Activated CD8-positive, alpha-beta memory T cell treated with anti-CD3 and anti-CD28 coated beads for 24 hours (primary cell): ENCODE data around the gene XRCC1.
"Not testable (repeated sequence)": the region's sequence is repeated elsewhere in the genome, so short reads cannot be mapped to it uniquely, and the experiment has no call there.

Experiments used
- DNase-seq: peaks from one replicate; pipeline ENCODE4 v3.0.0-alpha.2; 2020

Gene XRCC1

DNA sequence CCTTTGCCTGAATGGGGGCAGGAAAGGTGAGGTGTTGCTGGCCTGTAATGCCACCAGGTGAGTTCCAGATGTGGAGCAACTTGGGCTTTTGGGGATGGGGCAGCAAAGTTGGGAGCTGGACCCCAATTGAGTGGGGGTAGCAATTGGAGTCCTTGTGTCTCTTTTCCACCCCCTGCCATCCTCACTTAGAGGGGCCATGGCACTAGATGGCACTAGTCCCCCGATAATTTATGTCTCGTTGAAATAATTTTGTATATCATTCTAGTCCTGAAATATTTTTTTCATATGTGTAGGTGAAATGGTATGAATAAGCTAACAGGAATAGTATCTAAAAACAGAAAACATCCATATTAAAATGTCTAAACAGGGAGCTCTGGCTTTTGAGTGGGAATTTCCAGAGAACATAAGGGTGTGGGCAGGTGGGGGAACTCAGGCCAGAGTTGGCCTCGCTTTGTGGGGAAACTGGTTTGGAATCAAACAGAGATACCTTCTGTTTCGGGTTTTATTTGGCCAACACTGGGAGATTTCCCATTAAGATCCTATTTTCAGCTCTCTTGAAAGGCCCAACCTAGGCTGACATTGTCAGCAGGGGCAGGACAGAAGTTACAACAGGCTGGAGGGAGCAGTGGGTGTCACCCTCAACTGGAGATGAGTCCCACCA lies 24.4 kb upstream of the XRCC1 start:
- DNase-seq, result no peak

DNA sequence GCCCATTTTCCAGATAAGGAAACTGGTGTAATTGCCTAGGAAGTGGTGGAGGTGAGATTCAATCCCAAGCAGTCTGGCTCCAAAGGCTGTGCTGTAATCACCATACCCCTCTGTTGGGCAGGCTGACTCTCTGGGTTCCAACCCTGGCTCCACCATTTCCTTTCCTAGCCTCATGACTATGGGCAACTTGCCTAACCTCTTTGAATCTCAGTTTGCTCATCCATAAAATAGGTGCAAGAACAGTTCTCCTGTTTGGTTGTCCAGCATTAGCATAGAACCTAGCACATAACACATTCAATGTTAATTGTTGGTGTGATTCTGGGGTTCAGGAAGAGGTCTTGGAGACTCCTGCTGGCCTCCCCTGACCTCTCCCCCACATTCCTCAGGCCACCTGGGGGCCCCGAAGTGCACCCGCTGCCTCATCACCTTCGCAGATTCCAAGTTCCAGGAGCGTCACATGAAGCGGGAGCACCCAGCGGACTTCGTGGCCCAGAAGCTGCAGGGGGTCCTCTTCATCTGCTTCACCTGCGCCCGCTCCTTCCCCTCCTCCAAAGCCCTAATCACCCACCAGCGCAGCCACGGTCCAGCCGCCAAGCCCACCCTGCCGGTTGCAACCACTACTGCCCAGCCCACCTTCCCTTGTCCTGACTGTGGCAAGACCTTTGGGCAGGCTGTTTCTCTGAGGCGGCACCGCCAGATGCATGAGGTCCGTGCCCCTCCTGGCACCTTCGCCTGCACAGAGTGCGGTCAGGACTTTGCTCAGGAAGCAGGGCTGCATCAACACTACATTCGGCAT lies 23.3 kb upstream of the XRCC1 start:
- no peak for DNase-seq

DNA sequence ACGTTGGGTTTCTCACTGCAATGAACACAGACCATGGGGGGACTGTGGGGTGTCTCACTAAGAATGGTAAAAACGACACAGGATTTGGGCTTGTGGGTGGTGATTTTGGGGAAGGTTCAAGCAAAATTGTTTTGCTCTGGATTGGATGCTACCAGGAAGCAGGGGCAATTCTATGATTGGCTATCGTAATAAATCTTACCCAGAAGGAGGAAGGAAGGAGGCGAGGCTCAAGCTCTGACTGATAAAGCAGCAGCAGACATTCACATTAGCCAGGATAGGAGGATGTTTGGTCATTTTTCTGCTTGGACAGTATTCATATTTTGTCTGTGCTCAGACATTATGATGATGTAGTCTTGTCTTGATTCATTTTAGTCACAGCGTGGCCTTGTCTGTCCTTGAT lies 22.5 kb upstream of the XRCC1 start:
- DNase-seq, result no peak

DNA sequence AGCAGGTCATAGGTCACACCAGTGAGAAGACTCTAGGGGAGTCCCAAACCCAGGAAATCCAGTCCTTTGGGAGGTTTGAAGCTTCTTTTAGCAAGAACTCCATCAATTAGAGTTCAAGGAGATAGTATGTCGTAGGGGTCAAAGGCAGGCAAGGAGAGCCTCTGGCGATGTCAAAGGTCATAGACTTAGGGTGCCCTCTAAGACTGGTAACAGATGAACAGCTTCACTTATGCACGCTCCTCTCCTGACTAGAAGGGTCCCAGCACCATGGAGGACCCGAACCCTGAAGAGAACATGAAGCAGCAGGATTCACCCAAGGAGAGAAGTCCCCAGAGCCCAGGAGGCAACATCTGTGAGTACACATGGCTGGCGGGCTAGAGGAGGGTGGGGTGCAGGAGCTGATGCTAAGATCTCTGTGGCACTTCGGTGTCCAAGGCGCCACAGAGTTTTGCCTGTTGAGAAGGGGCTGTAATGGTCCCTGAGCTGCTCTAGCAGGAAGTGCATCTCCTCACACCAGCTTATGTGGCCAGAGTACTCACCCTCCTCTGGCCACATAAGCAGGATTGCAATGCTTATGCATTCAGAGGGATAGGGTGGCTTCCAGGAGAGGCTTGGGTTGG lies 21.6 kb upstream of the XRCC1 start:
- DNase-seq, result peak; percentile 58

DNA sequence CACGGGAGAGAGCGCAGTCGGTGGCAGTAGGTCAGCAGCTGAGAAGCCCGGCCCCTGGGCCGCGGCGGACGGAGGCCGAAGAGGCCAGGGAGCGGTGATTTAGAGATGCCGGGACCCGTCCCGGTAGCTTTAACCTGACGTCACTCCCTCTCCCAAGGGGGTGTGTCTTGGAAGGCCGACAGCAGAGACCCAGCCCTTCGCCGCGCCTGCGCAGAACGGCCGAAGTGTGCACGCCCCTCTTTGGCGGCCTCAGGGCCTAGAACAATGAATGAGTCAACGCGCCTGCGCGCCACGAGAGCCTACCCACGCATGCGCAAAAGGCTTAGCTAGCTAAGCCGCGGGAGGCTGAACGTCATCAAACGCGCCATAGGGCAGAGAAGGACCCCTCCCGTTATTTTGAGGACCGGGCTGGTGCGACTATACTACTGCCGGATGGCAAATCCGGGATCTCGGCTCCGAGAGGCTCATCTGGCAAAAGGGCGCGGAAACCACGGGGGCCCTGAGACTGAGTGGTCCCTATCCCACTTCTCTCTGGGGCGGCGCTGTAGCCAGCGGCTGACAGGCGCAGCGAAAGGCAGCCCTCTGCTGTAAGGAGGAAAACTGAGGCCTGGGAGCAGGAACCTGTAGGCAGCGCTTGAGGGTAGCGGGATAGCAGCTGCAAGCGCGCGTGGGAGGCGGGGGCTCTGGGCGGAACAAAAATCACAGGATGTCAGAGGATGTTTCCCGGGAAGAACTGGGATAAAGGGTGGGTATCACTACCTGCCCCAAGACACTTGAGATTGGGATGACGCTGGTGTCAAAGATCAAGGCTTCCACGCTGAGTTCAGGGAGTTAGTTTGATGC lies 20.9 kb upstream of the XRCC1 start, which contains the start of the genes IRGQ and ZNF576:
TSS of gene IRGQ (minus strand) at position 136 of the 843 bp plus-strand sequence. CDS start 796 bp downstream, outside the sequence.
TSS of gene ZNF576 (plus strand) at position 597 of the 843 bp plus-strand sequence. CDS start 514 bp downstream, outside the sequence.
- peak; percentile 100 for DNase-seq

DNA sequence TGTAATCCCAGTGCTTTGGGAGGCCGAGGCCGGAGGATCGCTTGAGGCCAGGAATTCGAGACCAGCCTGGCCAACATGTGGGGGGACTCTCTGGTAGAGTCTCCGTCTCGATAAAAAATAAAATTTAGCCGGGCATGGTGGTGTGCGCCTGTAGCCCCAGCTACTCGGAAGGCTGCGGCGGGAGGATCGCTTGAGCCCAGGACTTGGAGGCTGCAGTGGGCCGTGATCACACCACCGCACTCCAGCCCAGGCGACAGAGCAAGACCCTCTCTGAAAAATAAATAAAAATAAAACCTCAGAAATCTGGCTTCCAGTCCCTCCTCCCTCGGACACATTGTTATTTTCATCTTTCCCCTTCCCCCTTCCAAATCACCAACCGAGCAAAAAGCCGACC lies 20.3 kb upstream of the XRCC1 start:
- no peak for DNase-seq

DNA sequence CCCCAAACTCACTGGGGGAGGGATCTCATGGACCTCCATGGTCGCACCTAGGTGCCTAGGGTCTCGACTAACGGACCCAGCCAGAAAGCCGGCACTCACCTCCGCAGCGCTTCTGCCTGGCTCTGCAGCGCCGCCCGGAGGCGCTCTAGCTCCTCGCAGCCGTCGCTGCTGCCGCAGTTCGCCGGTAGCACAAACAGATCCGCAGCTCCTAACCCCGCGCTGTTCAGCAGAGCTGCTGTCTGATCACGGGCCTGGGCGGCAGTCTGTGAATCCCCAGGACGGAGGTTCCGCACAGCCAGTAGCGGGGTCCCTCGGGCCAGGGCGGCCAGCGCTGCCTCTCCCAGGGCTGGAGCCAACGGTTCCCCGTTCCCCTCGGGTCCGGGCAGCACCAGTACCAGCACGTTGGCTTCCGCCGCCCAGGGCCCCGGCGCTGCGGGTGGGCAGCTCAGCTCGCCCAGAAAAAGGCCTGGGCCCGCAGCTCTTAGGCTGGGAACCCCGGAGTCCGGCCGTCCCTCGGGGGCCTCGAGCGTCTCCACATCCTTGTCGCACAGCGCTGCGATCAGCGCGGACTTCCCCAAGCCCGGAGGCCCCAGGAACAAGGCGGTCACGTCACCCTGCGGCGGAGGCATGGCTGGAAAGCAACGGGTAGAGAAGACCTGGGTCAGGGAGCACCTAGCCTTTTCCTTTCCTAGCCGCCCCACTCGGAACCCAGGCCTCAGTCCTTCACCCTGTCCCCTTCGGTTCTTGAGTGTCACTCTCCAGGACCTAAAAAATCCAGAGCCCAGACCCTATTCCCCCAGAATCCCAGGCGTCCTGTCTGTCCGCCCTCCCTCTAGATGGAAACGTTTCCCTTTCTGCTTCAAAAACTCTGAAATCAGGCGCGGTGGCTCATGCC lies 19.6 kb upstream of the XRCC1 start:
- peak; percentile 84 for DNase-seq

DNA sequence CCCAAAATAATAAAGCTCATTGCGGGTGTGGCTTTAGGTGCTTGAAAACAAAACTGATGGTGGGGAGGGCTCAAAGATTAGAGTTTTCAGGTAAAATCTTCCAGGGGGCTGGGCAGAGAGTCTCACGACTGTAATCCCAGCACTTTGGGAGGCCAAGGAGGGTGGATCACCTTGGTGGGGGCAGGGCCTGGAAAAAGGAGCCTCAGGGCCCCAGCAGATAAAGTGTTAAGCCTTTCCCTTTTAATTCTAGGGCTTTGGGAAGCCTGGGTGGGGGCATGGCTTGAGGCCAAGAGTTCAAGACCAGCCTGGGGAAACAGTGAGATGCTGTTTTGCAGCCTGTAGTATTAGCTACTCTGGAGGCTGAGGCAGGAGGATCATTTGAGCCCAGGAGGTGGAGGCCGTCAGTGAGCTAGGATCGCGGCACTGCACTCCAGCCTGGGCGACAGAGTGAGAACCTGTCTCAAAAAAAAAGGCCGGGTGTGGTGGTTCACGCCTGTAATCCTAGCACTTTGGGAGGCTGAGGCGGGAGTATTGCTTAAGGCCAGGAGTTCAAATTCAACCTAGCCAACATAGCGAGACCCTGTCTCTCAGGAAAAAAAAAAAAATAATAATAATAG lies 18.9 kb upstream of the XRCC1 start:
- no peak for DNase-seq

DNA sequence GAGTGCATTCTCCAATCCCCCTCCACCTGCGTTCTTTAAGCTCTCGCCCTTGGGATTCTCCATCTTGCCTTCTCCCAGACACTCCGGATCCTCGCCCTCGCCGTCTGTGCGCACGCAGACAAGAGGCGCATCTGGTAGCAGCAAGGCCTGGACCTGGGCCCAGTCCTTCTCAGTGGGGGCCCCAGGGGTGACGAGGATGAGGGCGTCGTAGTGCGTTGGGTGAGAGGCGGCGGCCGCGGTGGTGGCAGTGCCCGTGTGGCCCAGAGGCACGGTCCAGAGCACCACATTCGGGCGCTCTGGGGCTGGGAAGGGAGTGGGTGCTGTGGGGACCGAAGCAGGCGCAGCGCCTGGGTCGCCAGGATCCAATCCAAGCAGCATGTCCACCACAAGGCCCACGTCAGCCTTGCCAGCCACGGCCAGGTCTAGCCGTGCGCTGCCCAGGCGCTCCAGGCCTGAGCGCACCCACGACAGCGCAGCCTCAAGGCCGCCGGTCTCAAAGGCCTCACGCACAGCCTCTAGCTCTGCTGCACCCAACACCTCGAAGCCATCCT lies 17.5 kb upstream of the XRCC1 start:
- no peak for DNase-seq

DNA sequence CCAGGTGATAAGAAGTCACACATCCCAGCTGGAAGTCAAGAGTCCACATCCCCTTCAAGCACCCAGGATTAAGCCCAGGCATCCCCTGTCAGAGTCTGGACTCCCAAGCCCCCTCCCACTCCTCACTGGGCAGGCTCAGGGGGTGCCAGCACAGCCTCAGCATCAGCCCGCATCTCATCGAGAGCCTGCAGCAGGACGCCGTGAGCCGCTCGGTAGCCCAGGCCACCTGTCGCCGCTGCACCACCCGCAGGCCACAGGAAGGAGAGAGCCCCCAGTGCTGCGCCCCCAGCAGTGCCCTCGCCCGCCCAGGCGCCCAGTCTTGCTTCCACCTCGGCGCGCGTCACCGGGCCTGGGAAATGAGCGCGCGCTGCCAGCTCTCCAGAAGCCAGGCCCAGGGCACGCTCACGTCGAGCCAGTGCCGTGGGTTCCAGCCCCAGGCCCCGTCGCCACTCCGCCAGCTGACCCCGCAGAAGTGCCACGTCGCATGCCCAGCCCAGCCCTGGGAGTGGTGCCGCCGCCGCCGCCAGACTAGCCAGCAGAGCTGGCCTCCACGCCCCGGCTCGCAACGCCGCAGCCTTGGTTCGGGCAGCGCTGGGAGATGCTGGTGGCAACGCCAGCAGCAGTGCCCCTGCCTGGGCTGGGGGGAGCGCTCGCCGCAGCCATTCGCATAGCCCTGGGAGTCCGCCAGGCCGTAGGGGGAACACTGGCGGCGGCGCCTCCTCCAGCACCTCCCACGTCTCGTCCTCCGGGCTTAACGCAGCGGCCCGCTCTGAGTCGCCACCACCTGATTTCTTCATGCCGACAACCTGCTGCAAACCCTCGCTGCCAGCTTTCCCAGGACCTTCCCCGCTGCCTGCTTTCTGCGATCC lies 16.8 kb upstream of the XRCC1 start:
- no peak for DNase-seq

DNA sequence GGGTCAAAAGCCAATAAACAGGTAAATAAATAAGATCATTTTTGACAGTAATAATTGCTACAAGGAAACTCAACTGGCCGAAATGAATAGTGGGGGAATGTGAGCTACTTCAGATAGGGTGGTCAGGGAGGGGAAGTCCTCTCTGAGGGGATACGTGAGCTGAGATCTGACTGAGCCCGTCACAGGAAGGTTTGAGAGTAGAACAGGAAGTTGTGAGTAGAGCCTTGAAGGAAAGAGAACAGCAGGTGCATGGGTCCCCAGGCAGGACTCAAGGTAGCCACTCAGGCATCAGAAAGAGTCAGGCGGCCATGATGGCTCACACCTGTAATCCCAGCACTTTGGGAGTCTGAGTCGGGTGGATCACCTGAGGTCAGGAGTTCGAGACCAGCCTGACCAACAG lies 14.4 kb upstream of the XRCC1 start:
- DNase-seq, result no peak

DNA sequence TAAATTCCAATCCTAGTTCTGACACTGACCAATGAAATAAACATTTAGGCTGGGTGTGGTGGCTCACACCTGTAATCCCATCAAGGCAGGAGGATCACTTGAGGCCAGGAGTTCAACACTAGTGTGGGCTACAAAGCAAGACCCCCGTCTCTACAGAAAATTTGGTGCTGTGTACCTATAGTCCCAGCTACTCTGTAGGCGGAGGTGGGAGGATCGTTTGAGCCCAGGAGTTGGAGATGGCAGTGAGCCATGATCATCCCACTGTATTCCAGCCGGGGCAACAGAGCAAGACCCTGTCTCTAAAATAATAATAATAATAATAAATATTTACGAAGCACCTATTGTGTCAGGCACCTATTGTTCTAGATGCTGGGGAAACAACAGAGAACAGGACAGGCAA lies 13.9 kb upstream of the XRCC1 start:
- DNase-seq, result no peak

DNA sequence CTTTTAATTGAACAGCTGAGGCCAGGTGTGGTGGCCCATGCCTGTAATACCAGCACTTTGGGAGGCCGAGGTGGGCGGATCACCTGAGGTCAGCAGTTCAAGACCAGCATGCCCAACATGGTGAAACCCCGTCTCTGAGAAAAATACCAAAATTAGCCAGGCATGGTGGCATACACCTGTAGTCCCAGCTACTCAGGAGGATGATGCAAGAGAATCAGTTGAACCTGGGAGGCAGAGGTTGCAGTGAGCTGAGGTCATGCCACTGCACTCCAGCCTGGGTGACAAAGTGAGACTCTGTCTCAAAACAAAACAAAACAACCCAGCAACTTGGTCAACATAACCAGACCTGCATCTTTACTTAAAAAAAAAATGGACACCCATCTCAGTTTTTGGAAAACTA lies 11.7 kb upstream of the XRCC1 start:
- not testable (repeated sequence) for DNase-seq

DNA sequence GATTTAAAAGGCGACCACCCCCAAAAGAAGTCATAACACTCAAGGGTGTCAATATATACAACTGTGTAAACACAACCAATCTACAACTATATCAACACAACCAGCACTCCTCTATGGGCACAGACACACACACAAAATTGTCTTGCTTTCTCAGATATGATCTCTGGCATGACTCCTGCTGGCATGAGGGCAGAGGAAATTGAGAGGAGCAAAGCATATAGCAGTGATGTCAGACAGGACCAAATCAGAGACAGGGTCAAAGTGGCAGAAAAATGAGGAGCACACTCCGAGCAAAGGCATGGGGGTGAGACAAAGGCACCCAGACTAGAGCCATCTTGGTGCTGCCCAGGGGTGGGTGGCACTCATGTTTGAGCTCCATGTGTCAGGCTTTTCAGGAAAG lies 11.0 kb upstream of the XRCC1 start:
- DNase-seq, result no peak

DNA sequence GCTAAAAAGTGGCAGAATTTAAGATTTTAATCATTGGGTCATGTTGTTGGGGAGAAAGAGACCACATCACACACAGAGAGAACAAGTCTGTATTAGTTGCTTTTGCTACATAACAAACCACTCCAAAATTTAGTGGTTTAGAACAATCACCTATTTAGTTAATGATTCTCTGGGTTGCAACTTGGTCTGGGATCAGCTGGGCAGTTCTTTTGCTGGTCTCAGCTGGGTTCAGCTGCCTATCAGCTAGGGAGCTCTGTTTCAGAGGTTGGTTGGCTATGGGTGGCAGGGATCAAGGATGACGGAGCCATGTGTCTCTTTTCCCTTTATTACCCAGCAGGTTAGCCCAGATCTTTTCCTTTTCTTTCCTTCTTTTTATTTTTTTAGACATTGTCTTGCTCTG lies 9.2 kb upstream of the XRCC1 start:
- DNase-seq, result no peak

DNA sequence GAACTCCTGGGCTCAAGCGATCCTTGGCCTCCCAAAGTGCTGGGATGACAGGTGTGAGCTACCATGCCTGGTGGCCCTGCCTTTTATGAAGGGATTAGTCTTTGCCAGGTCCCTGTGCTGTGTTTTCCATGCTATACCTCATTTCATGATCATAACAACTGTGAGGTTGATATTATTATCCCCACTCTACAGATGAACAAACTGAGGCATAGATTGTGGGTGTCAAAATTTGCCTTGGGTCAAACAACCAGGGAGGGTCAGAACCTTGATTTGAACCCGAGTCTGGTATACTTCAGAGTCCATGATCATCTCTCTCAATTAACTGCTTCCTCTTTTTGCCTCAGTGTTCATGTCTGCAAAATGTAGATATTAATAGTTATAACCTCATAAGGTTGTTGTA lies 7.2 kb upstream of the XRCC1 start:
- no peak for DNase-seq

DNA sequence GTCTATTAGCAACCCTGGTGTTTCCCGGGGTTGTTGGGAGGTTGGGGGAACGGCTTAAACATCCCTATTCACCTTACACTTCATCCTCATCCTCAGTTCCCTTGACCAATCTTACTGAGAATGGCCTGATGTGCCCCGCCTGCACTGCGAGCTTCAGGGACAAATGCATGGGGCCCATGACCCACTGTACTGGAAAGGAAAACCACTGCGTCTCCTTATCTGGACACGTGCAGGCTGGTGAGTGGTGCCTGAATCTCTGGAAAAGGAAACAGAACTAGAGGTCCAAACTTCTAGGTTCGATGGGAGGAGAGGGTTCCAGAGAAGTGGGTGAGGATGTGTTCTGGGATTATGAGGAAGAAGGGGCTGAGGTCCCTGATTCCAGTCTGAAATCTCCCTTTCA lies 6.1 kb upstream of the XRCC1 start:
- DNase-seq, result no peak

DNA sequence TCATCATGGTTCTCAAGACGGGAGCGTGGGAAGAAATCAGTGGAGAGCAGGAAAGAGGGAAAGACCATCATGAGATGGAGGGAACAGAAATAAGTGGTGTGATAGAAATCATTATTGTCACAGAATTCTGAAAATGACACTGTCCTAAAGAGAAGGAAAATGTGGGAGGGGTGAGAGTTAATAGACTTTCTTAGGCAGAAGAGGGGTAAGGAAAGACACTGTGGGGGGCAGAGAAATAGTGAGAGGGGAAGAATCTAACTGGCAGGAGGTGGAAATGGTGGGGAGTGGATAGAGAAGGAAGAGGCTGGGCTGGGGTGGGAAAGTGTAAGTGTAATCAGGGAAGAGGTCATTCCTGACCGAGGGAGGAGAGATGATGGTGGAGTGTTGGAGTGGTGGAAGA lies 3.5 kb upstream of the XRCC1 start:
- no peak for DNase-seq

DNA sequence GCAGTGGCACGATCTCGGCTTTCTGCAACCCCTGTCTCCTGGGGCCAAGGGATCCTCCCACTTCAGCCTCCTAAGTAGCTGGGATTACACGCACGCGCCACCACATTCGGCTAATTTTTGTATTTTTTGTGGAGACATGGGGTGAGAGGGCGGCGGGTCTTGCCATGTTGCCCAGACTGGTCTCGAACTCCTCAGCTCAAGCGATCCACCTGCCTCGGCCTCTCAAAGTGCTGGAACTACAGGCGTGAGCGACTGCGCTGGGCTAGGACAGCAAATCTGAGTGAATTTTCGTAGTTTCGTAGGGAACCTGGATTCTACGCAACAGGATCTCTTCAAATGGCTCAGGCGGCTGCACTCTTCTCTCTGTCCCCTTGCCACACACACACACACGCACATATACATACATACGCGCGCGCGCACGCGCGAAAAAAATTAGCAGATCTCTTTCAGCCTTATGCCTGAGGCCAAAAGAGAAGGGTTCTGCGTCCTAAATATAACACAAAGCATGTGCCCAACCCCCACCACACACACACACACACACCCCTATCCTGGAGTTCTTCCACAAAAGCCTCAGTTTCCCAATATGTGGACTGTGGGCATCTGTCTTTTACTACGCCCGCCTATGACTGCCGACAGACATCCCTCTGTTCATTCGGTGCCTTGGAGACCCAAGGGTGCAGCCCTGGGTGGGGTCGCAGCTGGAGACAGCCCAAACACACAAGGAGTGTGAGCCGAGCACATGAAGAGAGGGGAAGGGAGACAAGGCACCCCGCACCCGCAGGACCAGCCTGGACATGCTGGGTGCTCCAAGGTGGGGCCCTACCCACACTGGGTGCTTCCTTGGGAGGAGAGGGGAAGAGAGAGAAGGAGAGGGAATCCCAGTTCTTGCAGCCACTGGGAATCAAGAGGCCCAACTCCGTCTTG lies 890 bp upstream of the XRCC1 start:
- peak; percentile 63 for DNase-seq
